ENCODE results near the gene SYT9. TPM values are rescaled to one million over a fixed set of nuclear protein-coding genes. Genes with fewer than 3 reads are reported as not detected.

The SYT9 gene
- total and polyA plus RNA-seq, 2 of the 8 experiments (the other 6 are each of a cell fraction or from before 2014, with no cell fraction given): 1.5 to 2.9 TPM

DNA sequence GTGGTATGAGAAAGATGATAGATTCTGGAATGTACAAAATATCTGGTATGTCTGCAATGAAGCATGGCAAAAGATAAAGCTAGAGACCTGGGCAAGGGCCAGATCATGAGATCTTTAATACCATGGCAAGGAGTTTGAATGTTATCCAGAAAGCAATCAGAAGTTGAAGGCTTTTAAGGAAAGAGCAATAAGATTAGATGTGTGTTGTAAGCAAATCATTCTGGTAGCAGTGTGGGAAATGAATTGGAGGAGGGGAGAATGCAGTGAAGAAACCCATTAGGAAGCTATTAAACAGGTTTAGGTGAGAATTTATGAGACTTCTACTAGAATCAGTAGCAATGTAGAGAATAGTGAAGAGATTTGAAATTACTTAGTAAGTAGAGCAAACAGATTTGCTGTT lies 32.2 kb upstream of the SYT9 start:
- H3K4me3 ChIP-seq (ENCODE audit: extremely low read depth in 1 of 4, insufficient read depth in 2 of 4, low read depth in 3 of 4, low read length in 4 of 4): no peak overlapping the region
- no peak overlapping the region for H4K8ac ChIP-seq (ENCODE audit: extremely low read depth, insufficient read depth, low read length)
- H2AFZ ChIP-seq (ENCODE audit: low read length): no peak overlapping the region
- H4K20me1 ChIP-seq (replicated peaks in 1 of 2; ENCODE audit: control insufficient read depth in 1 of 2, insufficient read depth in 2 of 2, low read length in 2 of 2): no peaks in the 10 kb centered on the region
- no peak overlapping the region for H2BK120ac ChIP-seq (replicated peaks; ENCODE audit: low read depth, low read length)
- H3K18ac ChIP-seq (ENCODE audit: extremely low read depth, low read length): no peak overlapping the region
- no peak overlapping the region for H2AK5ac ChIP-seq (ENCODE audit: low read depth, low read length)
- FAIRE-seq (no peak), DNase-seq (ENCODE audit: low read depth in 1 of 2, low spot score in 2 of 2) (no peak)
- H3K4me2 ChIP-seq (ENCODE audit: insufficient read depth in 1 of 2, low read depth in 2 of 2, low read length in 2 of 2): no peak overlapping the region
- H3K4me1 ChIP-seq (replicated peaks in 1 of 4; ENCODE audit: control insufficient read depth in 3 of 4, insufficient read depth in 4 of 4, low read length in 3 of 4): no peaks in the 10 kb centered on the region
- H3K79me2 ChIP-seq (ENCODE audit: control insufficient read depth in 1 of 2, insufficient read depth in 2 of 2, low read length in 2 of 2): no peaks in the 10 kb centered on the region
- no peak overlapping the region for H3K9ac ChIP-seq (replicated peaks in 1 of 4; ENCODE audit: extremely low read depth in 1 of 4, low read depth in 3 of 4, low read length in 3 of 4)
- H3K23ac ChIP-seq (ENCODE audit: insufficient read length): no peak overlapping the region
- H4K5ac ChIP-seq (ENCODE audit: insufficient read length, low read depth, low read length): no peak overlapping the region
- no peaks in the 10 kb centered on the region for H3K23me2 ChIP-seq (ENCODE audit: low read depth, low read length)
- no peak overlapping the region for H2BK15ac ChIP-seq (ENCODE audit: low read length)
- H3K36me3 ChIP-seq (ENCODE audit: control insufficient read depth in 2 of 4, insufficient read depth in 4 of 4, low read length in 3 of 4): no peaks in the 10 kb centered on the region
- no peaks in the 10 kb centered on the region for H3K27me3 ChIP-seq (replicated peaks in 1 of 4; ENCODE audit: control insufficient read depth in 3 of 4, extremely low read depth in 1 of 4, insufficient read depth in 3 of 4, low read length in 3 of 4)
- no peaks in the 10 kb centered on the region for H3K79me1 ChIP-seq (ENCODE audit: low read depth, low read length)
- H2BK12ac ChIP-seq (ENCODE audit: low read depth, low read length): no peak overlapping the region
- H2BK5ac ChIP-seq (ENCODE audit: low read depth, low read length): no peak overlapping the region
- CTCF ChIA-PET (ENCODE audit: partially characterized antibody): interaction anchor here (0.6 to 0.8 kb wide), 2 partner anchors 16 to 134 kb away, joined by 3 read pairs; no protein-coding TSS in a partner anchor
- no peak overlapping the region for H3K14ac ChIP-seq (ENCODE audit: insufficient read length)
- no peak overlapping the region for H4K91ac ChIP-seq (replicated peaks; ENCODE audit: insufficient read length, low read length)
- H2BK20ac ChIP-seq (ENCODE audit: low read length): no peak overlapping the region
- H3K9me3 ChIP-seq (ENCODE audit: insufficient read depth in 2 of 2, low read depth in 1 of 2, low read length in 1 of 2): no peaks in the 10 kb centered on the region
- POLR2A ChIA-PET (ENCODE audit: partially characterized antibody): no interaction called here
- H3K56ac ChIP-seq (replicated peaks; ENCODE audit: insufficient read length, low read depth, low read length): no peak overlapping the region
- no peak overlapping the region for H3K4ac ChIP-seq (replicated peaks; ENCODE audit: insufficient read length, low read depth, low read length)
- H3K27ac ChIP-seq (ENCODE audit: low read depth, low read length): no peak overlapping the region
- TF ChIP-seq NANOG (IDR thresholded peaks at IDR 0.05; ENCODE audit: insufficient read depth, low read depth, low read length, poor library complexity, severe bottlenecking) (no peak), ZNF274 (IDR thresholded peaks at IDR 0.05; ENCODE audit: borderline replicate concordance, extremely low read depth, low read length) (no peak), TEAD4 (IDR thresholded peaks at IDR 0.05; ENCODE audit: low read depth, low read length) (no peak), POLR2AphosphoS5 (IDR thresholded peaks at IDR 0.05; ENCODE audit: low read depth, low read length) (no peak), BRCA1 (IDR thresholded peaks at IDR 0.05; ENCODE audit: low read depth, low read length) (no peak), FOSL1 (IDR thresholded peaks at IDR 0.05; ENCODE audit: insufficient read depth, low read depth, low read length) (no peak), SRF (IDR thresholded peaks at IDR 0.05; ENCODE audit: low read depth, low read length) (no peak), EGR1 (IDR thresholded peaks at IDR 0.05; ENCODE audit: borderline replicate concordance, low read depth, low read length) (no peak), EZH2 (IDR thresholded peaks at IDR 0.05; ENCODE audit: low read depth, low read length, severe bottlenecking) (no peak), SP4 (IDR thresholded peaks at IDR 0.05; ENCODE audit: low read length) (no peak)

Data from H1 (cell line).